SU-DHL-6 (cell line): Measurements from ENCODE around the gene ZCCHC7.

Source experiments
- CTCF ChIP-seq: fragments of 200-600 bp; sonication (generic); IDR thresholded peaks from one replicate; pipeline ENCODE4 v1.5.1; 2017; ENCODE audit warnings: antibody characterized with exemption, mild to moderate bottlenecking, low read length, moderate library complexity; ENCODE audit not compliant: insufficient read depth, poor library complexity, severe bottlenecking
- EZH2phosphoT487 ChIP-seq: fragments of 200-600 bp; sonication (generic), shearing (Covaris generic); conservative IDR thresholded peaks from 2 replicates; pipeline ENCODE4 v1.6.1; 2018; ENCODE audit warnings: mild to moderate bottlenecking, antibody characterized with exemption, low read length, moderate library complexity, mixed read lengths

DNA sequence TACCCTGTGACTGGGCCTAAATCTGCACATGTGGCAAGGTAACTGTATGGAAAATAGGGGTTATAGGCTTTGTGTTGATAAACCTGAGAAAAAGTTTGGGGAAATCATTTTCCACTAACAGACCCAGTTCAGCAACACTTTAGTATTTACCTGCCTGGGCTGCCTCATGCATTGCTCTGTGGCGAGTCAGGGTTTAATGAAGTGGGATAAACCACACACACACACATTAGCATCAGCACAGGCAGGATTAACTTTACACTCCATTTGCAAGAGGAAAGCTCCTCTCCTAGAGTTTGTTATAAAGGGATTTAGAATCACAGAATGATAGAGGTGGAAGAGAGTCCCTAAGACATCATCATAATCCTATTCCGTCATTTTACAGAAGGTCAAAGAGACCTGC, 20.0 kb upstream of the ZCCHC7 start:
- TF ChIP-seq CTCF = no peak
- no peak for TF ChIP-seq EZH2phosphoT487
